Measurements from ENCODE around the gene E2F1.

E2F1 gene

GRCh38 chr20:33670715-33671499 lies 15.3 kb downstream of the E2F1 start:
- no peak for TF ChIP-seq CTCF (IDR thresholded peaks at IDR 0.05)
- H3K27ac ChIP-seq: no peak overlapping the region
- H3K36me3 ChIP-seq: no peaks in the 10 kb centered on the region
- H3K4me3 ChIP-seq (ENCODE audit: low read depth in 1 of 2, low read length in 1 of 2): no peak overlapping the region
- no peaks in the 10 kb centered on the region for H3K27me3 ChIP-seq
- H3K4me1 ChIP-seq (ENCODE audit: control insufficient read depth in 1 of 2, insufficient read depth in 1 of 2, low read depth in 1 of 2, low read length in 1 of 2): peaks cover 36% of the 10 kb centered on the region in 2 experiments
- no peaks in the 10 kb centered on the region for H3K9me3 ChIP-seq

- H3K4me3 ChIP-seq (ENCODE audit: low read depth in 1 of 2, low read length in 1 of 2): no peak overlapping the region
- no peaks in the 10 kb centered on the region for H3K27me3 ChIP-seq
- H3K27ac ChIP-seq: no peak overlapping the region
- no peaks in the 10 kb centered on the region for H3K36me3 ChIP-seq
- peaks cover 36% of the 10 kb centered on the region in 2 experiments for H3K4me1 ChIP-seq (ENCODE audit: control insufficient read depth in 1 of 2, insufficient read depth in 1 of 2, low read depth in 1 of 2, low read length in 1 of 2)
- no peaks in the 10 kb centered on the region for H3K9me3 ChIP-seq
- TF ChIP-seq CTCF (IDR thresholded peaks at IDR 0.05): no peak
Observed at GRCh38 chr20:33669873-33670640, 16.1 kb downstream of the E2F1 start.

GRCh38 chr20:33669224-33669623 lies 17.0 kb downstream of the E2F1 start:
- H3K27ac ChIP-seq: no peak overlapping the region
- H3K27me3 ChIP-seq: no peaks in the 10 kb centered on the region
- H3K36me3 ChIP-seq: no peaks in the 10 kb centered on the region
- peaks cover 36% of the 10 kb centered on the region in 2 experiments for H3K4me1 ChIP-seq (ENCODE audit: control insufficient read depth in 1 of 2, insufficient read depth in 1 of 2, low read depth in 1 of 2, low read length in 1 of 2)
- no peak overlapping the region for H3K4me3 ChIP-seq (ENCODE audit: low read depth in 1 of 2, low read length in 1 of 2)
- no peak for TF ChIP-seq CTCF (IDR thresholded peaks at IDR 0.05)
- H3K9me3 ChIP-seq: no peaks in the 10 kb centered on the region

- no peaks in the 10 kb centered on the region for H3K27me3 ChIP-seq
- no peaks in the 10 kb centered on the region for H3K36me3 ChIP-seq
- no peak for TF ChIP-seq CTCF (IDR thresholded peaks at IDR 0.05)
- no peaks in the 10 kb centered on the region for H3K9me3 ChIP-seq
- no peak overlapping the region for H3K27ac ChIP-seq
- H3K4me1 ChIP-seq (ENCODE audit: control insufficient read depth in 1 of 2, insufficient read depth in 1 of 2, low read depth in 1 of 2, low read length in 1 of 2): peaks cover 38% of the 10 kb centered on the region in 2 experiments
- H3K4me3 ChIP-seq (ENCODE audit: low read depth in 1 of 2, low read length in 1 of 2): no peak overlapping the region
Observed at GRCh38 chr20:33668466-33669155, 17.6 kb downstream of the E2F1 start.

- Histone ChIP-seq H3K27me3 (no peaks in the 10 kb centered on the region), H3K27ac (peak overlapping the region; percentile 83), H3K4me3 (ENCODE audit: low read depth in 1 of 2, low read length in 1 of 2) (peak overlapping the region; percentile 73 to 93), H3K9me3 (no peaks in the 10 kb centered on the region), H3K36me3 (no peaks in the 10 kb centered on the region), H3K4me1 (ENCODE audit: control insufficient read depth in 1 of 2, insufficient read depth in 1 of 2, low read depth in 1 of 2, low read length in 1 of 2) (peaks cover 37 to 41% of the 10 kb centered on the region in 2 experiments)
- peak; percentile 95 for TF ChIP-seq CTCF (IDR thresholded peaks at IDR 0.05)
Observed at GRCh38 chr20:33667676-33668465, 18.3 kb downstream of the E2F1 start.
